Gastrocnemius medialis (tissue), 4 donors: ENCODE results near the gene SLC30A2.

Source experiments
- CTCF ChIP-seq, 5 experiments: fragments of 450-650 bp in 3 of 5; fragments of 200-600 bp in 2 of 5; sonication (generic) in 2 of 5; IDR thresholded peaks in 4 of 5; conservative IDR thresholded peaks in 1 of 5; 1 replicate in 4 of 5; 2 replicates in 1 of 5; pipeline ENCODE4 v1.5.1; 2016 to 2019; ENCODE audit warnings: antibody characterized with exemption in 5 of 5, mild to moderate bottlenecking in 3 of 5, moderate library complexity in 3 of 5
- POLR2A ChIP-seq, 2 donors: fragments of 450-650 bp; IDR thresholded peaks; one replicate each; pipeline ENCODE4 v1.6.1; 2017; ENCODE audit warnings: antibody characterized with exemption in 2 of 2, mild to moderate bottlenecking in 2 of 2, moderate library complexity in 2 of 2

- no peak for TF ChIP-seq POLR2A (IDR thresholded peaks at IDR 0.05)
- no peak for TF ChIP-seq CTCF (IDR thresholded peaks at IDR 0.05 in 4 of 5, conservative IDR thresholded peaks at IDR 0.05 in 1 of 5)
Observed at GRCh38 chr1:26079960-26080814, 34.3 kb upstream of the SLC30A2 start.
